GM13977 (cell line): ENCODE data around the gene SKP1.
"Not testable (repeated sequence)": the region's sequence is repeated elsewhere in the genome, so short reads cannot be mapped to it uniquely, and the experiment has no call there.

ENCODE experiments used
- DNase-seq: peaks from one replicate; pipeline ENCODE4 v3.0.0; 2012; ENCODE audit warnings: low spot score
- CTCF ChIP-seq: IDR thresholded peaks from 2 replicates; pipeline ENCODE4 v1.5.1; 2012; ENCODE audit warnings: mild to moderate bottlenecking, control low read depth; ENCODE audit not compliant: insufficient read depth; ENCODE audit errors: extremely low read depth, missing control alignments
- in situ Hi-C: fragments of 300-500 bp; cut with MboI; formaldehyde crosslinking; loops from one replicate; pipeline ENCODE4 v1.12.0; 2022; ENCODE audit warnings: low sequenced_read_pairs, low pct_unique_long_range_greater_than_20kb, mixed read lengths, inconsistent platforms; ENCODE audit not compliant: unreplicated experiment

Gene SKP1

DNA sequence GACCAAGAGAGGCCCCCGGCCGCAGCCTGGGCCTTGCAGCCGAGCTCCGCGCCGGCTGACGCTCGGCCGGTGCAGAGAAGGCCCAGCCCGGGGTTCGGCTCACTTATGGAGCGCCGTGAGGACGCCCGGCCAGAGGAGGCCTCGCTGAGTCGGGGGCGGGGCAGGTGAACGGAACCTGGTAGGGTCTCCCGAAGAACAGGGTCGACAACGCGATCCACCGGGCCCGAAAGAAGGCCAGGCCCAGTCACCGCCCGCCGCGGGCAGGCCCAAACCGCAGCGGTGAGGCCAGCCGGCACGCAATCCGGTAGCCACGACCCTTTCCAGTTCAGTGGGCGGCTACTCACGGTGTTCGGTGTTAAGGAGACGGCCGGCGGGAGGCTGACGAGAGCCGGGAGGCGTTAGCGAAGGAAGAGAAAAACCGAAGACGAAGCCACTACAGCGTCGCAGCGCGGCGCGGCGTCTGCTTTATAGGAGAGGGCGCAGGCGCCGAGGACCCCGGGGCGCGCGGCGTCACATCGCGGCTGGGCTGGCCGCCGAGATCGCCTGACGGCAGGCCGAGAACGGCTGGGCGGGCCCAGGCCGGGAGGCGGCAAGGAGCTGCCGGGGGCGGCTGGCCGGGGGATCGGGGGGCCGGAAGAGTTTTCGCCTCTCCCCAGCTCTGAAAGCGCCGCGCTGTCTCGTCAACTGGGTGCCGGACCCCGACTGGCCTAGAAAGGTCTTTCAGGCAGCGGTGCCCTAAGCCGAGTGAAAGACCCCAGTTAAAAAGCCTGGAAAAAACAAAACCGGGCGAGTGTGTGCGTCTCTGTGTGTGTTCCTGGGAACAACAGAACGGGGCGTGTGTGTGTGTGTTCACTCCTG is at the start of gene SKP1:
Gene SKP1, minus strand, starts transcription at position 440 of the 858 bp plus-strand sequence. CDS start 2,928 bp downstream, outside the sequence.
- DNase-seq, result peak; percentile 92
- in situ Hi-C loops, result no loop called here
- TF ChIP-seq CTCF, result no peak

DNA sequence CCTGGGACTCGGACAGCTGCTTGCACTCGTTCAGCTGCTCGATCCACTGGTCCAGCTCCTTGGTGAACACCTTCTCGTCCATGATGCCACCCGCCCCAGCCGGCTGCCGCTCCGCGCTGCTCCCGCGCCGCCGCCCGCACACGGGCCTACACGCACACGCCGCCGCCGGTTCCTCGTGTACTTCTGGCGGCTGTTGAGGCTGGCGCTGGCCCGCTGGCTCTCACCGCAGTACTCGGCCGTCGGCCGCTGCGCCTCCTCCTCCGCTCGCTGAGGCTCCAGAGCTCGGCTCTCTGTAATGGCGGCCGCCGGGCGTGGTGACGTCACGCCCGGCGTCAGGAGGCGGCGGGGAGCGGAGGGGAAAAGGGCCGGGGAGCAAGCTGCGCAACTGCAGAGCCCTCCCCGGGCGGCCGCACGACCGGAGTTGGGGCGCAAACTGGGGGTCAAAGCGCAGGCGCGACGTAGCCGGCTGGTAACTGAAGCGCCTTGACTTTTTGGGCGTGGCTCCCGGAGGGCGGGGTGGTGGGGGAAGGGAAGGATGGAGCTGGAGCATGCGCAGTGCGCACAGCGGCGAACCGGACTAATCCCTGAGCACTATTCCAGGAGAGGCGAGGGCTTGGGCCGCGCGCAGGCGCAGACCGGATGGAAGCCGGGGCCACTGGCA is 49.2 kb upstream of the SKP1 start, which contains the start of gene PPP2CA:
Gene PPP2CA, minus strand, starts transcription at position 294 of the 661 bp plus-strand sequence. Its CDS starts 212 bp downstream, at position 82.
- in situ Hi-C loops, result no loop called here
- no peak for TF ChIP-seq CTCF
- DNase-seq, result peak; percentile 97

GRCh38 chr5:134224888-134225779 is 48.4 kb upstream of the SKP1 start:
- DNase-seq, result peak; percentile 62
- in situ Hi-C loops, result no loop called here
- TF ChIP-seq CTCF, result peak; percentile 43

DNA sequence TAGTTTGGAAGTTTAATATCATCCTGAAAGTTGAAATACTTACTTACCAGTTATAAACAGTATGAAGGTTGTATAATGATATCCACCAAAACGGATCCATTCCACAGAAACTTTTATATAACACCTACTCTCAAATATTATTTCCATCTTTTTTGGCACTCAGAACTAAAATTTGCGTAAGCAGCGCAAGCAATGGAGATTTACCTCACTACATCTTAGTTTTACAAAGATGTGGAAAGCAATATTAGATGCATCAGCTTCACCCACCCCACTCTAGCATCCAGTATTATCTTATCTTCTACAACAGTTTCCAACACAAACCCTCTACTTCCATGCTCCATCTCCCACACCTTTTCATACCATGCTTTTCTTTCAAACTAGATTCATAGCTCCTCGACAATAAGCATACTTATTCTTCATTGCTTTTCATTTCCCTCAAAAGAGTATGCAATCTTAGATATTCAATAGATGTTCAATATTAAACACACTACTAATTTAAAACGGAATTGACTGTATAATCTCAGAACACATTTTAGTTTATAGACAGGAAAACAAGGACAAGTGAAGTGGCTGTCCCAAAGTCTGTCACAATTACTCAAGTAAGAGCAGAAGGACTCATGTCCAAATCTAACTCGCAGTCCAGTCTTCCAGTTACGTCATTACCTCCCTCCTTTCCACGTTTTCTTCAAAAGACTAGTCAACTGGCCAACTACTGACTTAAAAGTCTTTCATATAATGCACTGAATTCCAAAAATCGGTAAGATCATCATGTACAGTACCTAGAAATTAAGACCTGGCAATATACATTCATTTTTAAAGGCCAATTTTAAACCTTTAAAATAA is 46.9 kb upstream of the SKP1 start:
- DNase-seq, result no peak
- in situ Hi-C loops, result no loop called here
- no peak for TF ChIP-seq CTCF

DNA sequence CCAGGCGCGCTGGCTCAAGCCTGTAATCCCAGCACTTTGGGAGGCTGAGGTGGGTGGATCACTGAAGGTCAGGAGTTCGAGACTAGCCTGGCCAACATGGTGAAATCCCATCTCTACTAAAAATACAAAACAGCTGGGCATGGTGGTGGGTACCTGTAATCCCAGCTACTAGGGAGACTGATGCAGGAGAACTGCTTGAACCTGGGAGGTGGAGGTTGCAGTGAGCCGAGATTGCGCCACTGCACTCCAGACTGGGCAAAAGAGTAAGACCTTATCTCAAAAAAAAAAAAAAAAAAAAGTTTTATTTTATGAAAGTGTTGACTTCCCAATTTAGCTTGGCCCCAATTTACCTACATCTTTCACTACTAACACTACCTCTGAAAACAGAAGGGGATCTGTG is 44.9 kb upstream of the SKP1 start:
- DNase-seq, in situ Hi-C loops: not testable (repeated sequence)

DNA sequence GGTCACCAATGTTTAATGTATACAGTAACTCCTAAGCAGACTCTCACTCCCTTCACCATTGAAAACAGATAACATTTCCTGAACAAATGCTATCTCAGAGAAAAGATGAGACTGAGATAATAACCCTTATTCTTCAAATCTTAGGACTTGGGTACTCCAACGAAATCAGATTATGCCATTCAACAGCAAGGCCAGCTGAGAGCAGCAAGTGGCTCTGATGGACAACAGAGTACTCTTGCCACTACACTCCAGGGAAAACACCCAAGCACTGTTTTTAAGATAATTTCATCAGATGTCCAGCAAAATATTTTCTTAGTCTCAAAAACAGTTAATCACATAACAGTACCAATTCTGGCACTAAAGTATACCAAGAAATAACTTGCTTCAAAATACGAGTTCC is 39.0 kb upstream of the SKP1 start:
- TF ChIP-seq CTCF, result no peak
- no peak for DNase-seq
- in situ Hi-C loops, result no loop called here

GRCh38 chr5:134211263-134212031 is 34.7 kb upstream of the SKP1 start:
- DNase-seq, in situ Hi-C loops: not testable (repeated sequence)
